Hepatocyte (in vitro differentiated cells): ENCODE results near the gene NTF3.

Source experiments
- EZH2 ChIP-seq: fragments of 200-600 bp; sonication (generic); IDR thresholded peaks from 2 replicates; pipeline ENCODE4 v1.6.1; 2016; ENCODE audit warnings: antibody characterized with exemption, mild to moderate bottlenecking, borderline replicate concordance
- EZH2phosphoT487 ChIP-seq: fragments of 200-600 bp; sonication (generic); IDR thresholded peaks from one replicate; pipeline ENCODE4 v1.6.1; 2018; ENCODE audit warnings: antibody characterized with exemption, mild to moderate bottlenecking, low read depth, moderate library complexity; ENCODE audit not compliant: unreplicated experiment, severe bottlenecking
- TF ChIP-seq, protein P1 (sequence below): fragments of 200-600 bp; sonication (generic); IDR thresholded peaks from 2 replicates; pipeline ENCODE4 v1.5.1; 2016; ENCODE audit warnings: antibody characterized with exemption, mild to moderate bottlenecking; ENCODE audit not compliant: poor library complexity

GRCh38 chr12:5493018-5493417, 61.1 kb downstream of the NTF3 start:
- TF ChIP-seq, protein P1, sequence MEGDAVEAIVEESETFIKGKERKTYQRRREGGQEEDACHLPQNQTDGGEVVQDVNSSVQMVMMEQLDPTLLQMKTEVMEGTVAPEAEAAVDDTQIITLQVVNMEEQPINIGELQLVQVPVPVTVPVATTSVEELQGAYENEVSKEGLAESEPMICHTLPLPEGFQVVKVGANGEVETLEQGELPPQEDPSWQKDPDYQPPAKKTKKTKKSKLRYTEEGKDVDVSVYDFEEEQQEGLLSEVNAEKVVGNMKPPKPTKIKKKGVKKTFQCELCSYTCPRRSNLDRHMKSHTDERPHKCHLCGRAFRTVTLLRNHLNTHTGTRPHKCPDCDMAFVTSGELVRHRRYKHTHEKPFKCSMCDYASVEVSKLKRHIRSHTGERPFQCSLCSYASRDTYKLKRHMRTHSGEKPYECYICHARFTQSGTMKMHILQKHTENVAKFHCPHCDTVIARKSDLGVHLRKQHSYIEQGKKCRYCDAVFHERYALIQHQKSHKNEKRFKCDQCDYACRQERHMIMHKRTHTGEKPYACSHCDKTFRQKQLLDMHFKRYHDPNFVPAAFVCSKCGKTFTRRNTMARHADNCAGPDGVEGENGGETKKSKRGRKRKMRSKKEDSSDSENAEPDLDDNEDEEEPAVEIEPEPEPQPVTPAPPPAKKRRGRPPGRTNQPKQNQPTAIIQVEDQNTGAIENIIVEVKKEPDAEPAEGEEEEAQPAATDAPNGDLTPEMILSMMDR, result peak; percentile 13
- TF ChIP-seq EZH2, result no peak
- no peak for TF ChIP-seq EZH2phosphoT487
